Right lobe of liver (tissue), 6 donors: ENCODE results near the gene SLC9A3. TPM values are rescaled to one million over a fixed set of nuclear protein-coding genes. Genes with fewer than 3 reads are reported as not detected.

Source experiments
- ATAC-seq, 4 donors: fragments of 200-7000 bp; cut with Tn5 transposase; one replicate each; pipeline ENCODE4 v1.9.1; 2020; ENCODE audit warnings: mild to moderate bottlenecking in 4 of 4, moderate library complexity in 4 of 4
- DNase-seq, 3 donors: peaks; one replicate each; pipeline ENCODE4 v3.0.0-alpha.2; 2020
- H3K27ac ChIP-seq, 3 donors: fragments of 200-600 bp; one replicate each; pipeline ENCODE4 v1.8.0; 2022
- H3K27me3 ChIP-seq, 2 donors: fragments of 200-600 bp; one replicate each; pipeline ENCODE4 v1.8.0; 2022
- H3K36me3 ChIP-seq, 4 donors: fragments of 200-600 bp; sonication (generic) in 1 of 4; one replicate each; pipeline versions ENCODE4 v1.5.1 to v1.8.0; 2017 to 2022; ENCODE audit warnings: control low read depth in 1 of 4
- H3K4me1 ChIP-seq, 4 donors: fragments of 200-600 bp; sonication (generic) in 1 of 4; one replicate each; pipeline versions ENCODE4 v1.5.1 to v1.8.0; 2017 to 2022; ENCODE audit warnings: control low read depth in 1 of 4
- H3K4me3 ChIP-seq, 3 donors: fragments of 200-600 bp; one replicate each; pipeline ENCODE4 v1.8.0; 2022
- H3K9me3 ChIP-seq, 4 donors: fragments of 200-600 bp; sonication (generic) in 1 of 4; one replicate each; pipeline versions ENCODE4 v1.5.1 to v1.8.0; 2017 to 2022; ENCODE audit warnings: control low read depth in 1 of 4
- CTCF ChIP-seq, 4 donors: fragments of 200-600 bp in 3 of 4; fragments of 450-650 bp in 1 of 4; IDR thresholded peaks; one replicate each; pipeline versions ENCODE4 v1.5.1 to v1.8.0; 2016 to 2022; ENCODE audit warnings: antibody characterized with exemption in 4 of 4, mild to moderate bottlenecking in 2 of 4
- POLR2A ChIP-seq: fragments of 450-650 bp; IDR thresholded peaks from one replicate; pipeline ENCODE4 v1.6.1; 2017; ENCODE audit warnings: antibody characterized with exemption, mild to moderate bottlenecking
- WGBS: methylation state at CpG from one replicate; pipeline ENCODE4 v1.1.6; 2018; ENCODE audit warnings: low coverage, low lambda C conversion rate; ENCODE audit not compliant: insufficient coverage; ENCODE audit errors: missing lambda C conversion rate; 5-methylcytosine and 5-hydroxymethylcytosine counted together
- intact Hi-C, 2 donors: fragments of 100-400 bp; cut with DNase I; formaldehyde crosslinking; loops; one replicate each; pipeline versions ENCODE4 v1.11.2 to v1.14.1; 2022
- total RNA-seq, 6 experiments: library from RNA; depleted of rRNA in 2 of 6; stranded (reverse); fragments of >200 nt in 2 of 6; fragmentation: NEBNext Ultra II Directional in 3 of 6; extraction: Animal tissue kit (Norgen Biotek cat#: 25700) in 3 of 6; gene quantifications; one replicate each; pipeline versions ENCODE4 v1.1.0 to v1.2.4, GENCODE V29; 2016 to 2023
- donor health status: DM: no; HTN: yes; CAD: no.
- donor health status: DM: no; HTN: no; CAD: no.
- donor health status: DM: no; HTN: no; CAD: no.
- donor health status: DM: no; HTN: yes; CAD: no.
- donor health status: DM: no; HTN: yes; CAD: no.

SLC9A3 gene
- total RNA-seq, 6 experiments from 2014 or later = 0.32 to 1.8 (median 0.46) TPM

GRCh38 chr5:494667-495255, 29.5 kb downstream of the SLC9A3 start:
- H3K4me3 ChIP-seq = no peak overlapping the region
- 80% methylated on average over 13 of the region's 38 CpGs for WGBS
- H3K36me3 ChIP-seq = no peaks in the 10 kb centered on the region
- no peak for ATAC-seq
- H3K27me3 ChIP-seq = no peaks in the 10 kb centered on the region
- no peak for DNase-seq
- TF ChIP-seq CTCF (IDR thresholded peaks at IDR 0.05) (no peak), POLR2A (no peak)
- no peak overlapping the region for H3K27ac ChIP-seq
- intact Hi-C loops = no loop called here
- H3K9me3 ChIP-seq = no peaks in the 10 kb centered on the region
- no peaks in the 10 kb centered on the region for H3K4me1 ChIP-seq

- no peaks in the 10 kb centered on the region for H3K27me3 ChIP-seq
- DNase-seq = no peak
- no peaks in the 10 kb centered on the region for H3K36me3 ChIP-seq
- H3K27ac ChIP-seq = no peak overlapping the region
- TF ChIP-seq POLR2A (no peak), CTCF (IDR thresholded peaks at IDR 0.05) (no peak)
- ATAC-seq = peak in 2 of 4 donors; percentile 7 to 30
- no peaks in the 10 kb centered on the region for H3K4me1 ChIP-seq
- WGBS = 4% methylated on average over 4 of the region's 13 CpGs
- intact Hi-C loops = no loop called here
- H3K4me3 ChIP-seq = no peak overlapping the region
- no peaks in the 10 kb centered on the region for H3K9me3 ChIP-seq
These were observed 30.5 kb downstream of the SLC9A3 start for GRCh38 chr5:493758-494157.

- H3K36me3 ChIP-seq = no peaks in the 10 kb centered on the region
- no peaks in the 10 kb centered on the region for H3K4me1 ChIP-seq
- H3K4me3 ChIP-seq = no peak overlapping the region
- DNase-seq (no peak), ATAC-seq (no peak)
- WGBS = 47% methylated on average over 14 of the region's 26 CpGs
- H3K9me3 ChIP-seq = no peaks in the 10 kb centered on the region
- TF ChIP-seq CTCF (IDR thresholded peaks at IDR 0.05) = no peak
- H3K27me3 ChIP-seq = no peaks in the 10 kb centered on the region
- intact Hi-C loops = no loop called here
- H3K27ac ChIP-seq = no peak overlapping the region
These were observed 31.0 kb downstream of the SLC9A3 start for GRCh38 chr5:493119-493701.

GRCh38 chr5:492314-492893, 31.8 kb downstream of the SLC9A3 start:
- no peaks in the 10 kb centered on the region for H3K27me3 ChIP-seq
- H3K4me3 ChIP-seq = no peak overlapping the region
- H3K36me3 ChIP-seq = no peaks in the 10 kb centered on the region
- intact Hi-C loops = no loop called here
- H3K27ac ChIP-seq = no peak overlapping the region
- H3K4me1 ChIP-seq = no peaks in the 10 kb centered on the region
- ATAC-seq = no peak
- 20% methylated on average over 1 of the region's 18 CpGs for WGBS
- no peak for DNase-seq
- TF ChIP-seq CTCF (IDR thresholded peaks at IDR 0.05) (no peak), POLR2A (no peak)
- no peaks in the 10 kb centered on the region for H3K9me3 ChIP-seq
